Coronary artery (tissue), 2 donors: ENCODE measurements around the gene IGHMBP2.
A peak's percentile ranks its signal among the peaks of the same experiment; 100 is the strongest.

ENCODE experiments used
- DNase-seq: peaks from one replicate; pipeline ENCODE4 v3.0.0-alpha.2; 2017; ENCODE audit warnings: low spot score
- H3K27ac ChIP-seq, 2 donors: fragments of 200-600 bp; sonication (generic); one replicate each; pipeline ENCODE4 v1.5.1; 2016 to 2019
- H3K4me3 ChIP-seq: fragments of 200-600 bp; sonication (generic); 2 replicates; pipeline ENCODE4 v1.5.1; 2016; ENCODE audit warnings: mild to moderate bottlenecking, moderate library complexity
- CTCF ChIP-seq: fragments of 200-600 bp; sonication (generic); IDR thresholded peaks from one replicate; pipeline ENCODE4 v1.5.1; 2019; ENCODE audit warnings: antibody characterized with exemption

The IGHMBP2 gene

GRCh38 chr11:68947151-68947550 is 43.5 kb downstream of the IGHMBP2 start:
- no peak overlapping the region for H3K4me3 ChIP-seq
- no peak for TF ChIP-seq CTCF
- peak overlapping the region; percentile 54 to 86 for H3K27ac ChIP-seq
- DNase-seq = no peak

DNA sequence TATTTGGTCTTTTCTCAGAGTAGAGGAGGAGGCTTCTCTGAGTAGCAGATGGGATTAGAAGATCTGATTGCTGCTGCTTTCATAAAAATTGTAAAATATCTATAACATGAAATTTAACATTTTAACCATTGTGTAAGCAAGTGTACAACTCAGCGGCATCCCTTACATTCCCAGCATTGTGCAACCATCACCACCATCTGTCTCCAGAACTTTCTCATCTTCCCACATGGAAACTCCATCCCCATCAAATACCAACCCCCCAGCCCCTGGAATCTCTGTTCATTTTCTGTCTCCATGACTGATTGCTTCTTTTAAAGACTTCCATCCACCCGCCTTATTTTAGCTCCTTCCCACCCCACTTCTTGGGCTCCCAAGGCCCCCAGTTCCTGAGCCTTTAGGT is 44.8 kb downstream of the IGHMBP2 start:
- H3K4me3 ChIP-seq = no peak overlapping the region
- TF ChIP-seq CTCF = no peak
- H3K27ac ChIP-seq = no peak overlapping the region
- no peak for DNase-seq

GRCh38 chr11:68948935-68949334 is 45.2 kb downstream of the IGHMBP2 start:
- no peak overlapping the region for H3K27ac ChIP-seq
- no peak for TF ChIP-seq CTCF
- no peak for DNase-seq
- H3K4me3 ChIP-seq = no peak overlapping the region

DNA sequence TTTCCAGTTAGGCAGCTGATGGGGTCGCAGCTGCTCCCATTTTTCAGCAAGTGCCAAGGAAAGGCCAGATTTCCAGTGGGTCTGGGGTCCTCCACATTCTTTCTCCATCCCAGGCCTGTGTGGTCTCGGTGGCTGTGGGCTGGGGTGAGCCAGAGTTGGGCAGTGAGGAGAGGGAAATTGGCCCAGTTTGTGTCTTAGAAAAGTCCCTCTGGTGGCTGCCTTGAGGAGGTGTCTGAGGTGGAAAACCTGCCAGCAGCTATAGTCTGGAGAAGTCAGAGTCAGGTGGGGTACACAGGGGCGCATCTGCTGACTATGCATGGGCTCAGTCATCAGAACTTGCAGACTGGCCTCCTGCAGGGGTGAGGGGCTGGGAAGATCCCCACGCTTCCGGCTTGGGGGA is 46.6 kb downstream of the IGHMBP2 start:
- H3K4me3 ChIP-seq = no peak overlapping the region
- TF ChIP-seq CTCF = no peak
- no peak for DNase-seq
- H3K27ac ChIP-seq = peak overlapping the region in 1 of 2 donors; percentile 19

DNA sequence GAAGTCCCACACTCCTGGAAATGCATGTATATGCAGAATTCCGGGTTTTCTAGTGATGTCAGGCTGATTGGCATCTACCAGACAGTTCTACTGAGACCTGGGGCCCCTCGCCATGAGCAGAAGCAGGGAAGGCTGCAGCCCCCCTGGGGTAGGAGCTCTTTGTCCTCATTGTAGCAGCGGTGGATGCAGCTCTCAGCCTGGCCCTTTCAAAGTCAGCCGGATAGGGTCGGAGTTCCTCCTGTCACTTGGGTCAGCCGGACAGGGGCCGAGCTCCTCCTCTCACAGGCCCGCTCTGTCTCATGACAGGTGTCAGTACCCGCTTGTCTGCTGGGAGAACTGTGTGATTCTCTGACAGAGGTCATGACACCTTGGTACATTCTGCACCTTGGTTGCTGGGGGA is 47.1 kb downstream of the IGHMBP2 start:
- no peak overlapping the region for H3K4me3 ChIP-seq
- no peak for DNase-seq
- no peak for TF ChIP-seq CTCF
- H3K27ac ChIP-seq = no peak overlapping the region

DNA sequence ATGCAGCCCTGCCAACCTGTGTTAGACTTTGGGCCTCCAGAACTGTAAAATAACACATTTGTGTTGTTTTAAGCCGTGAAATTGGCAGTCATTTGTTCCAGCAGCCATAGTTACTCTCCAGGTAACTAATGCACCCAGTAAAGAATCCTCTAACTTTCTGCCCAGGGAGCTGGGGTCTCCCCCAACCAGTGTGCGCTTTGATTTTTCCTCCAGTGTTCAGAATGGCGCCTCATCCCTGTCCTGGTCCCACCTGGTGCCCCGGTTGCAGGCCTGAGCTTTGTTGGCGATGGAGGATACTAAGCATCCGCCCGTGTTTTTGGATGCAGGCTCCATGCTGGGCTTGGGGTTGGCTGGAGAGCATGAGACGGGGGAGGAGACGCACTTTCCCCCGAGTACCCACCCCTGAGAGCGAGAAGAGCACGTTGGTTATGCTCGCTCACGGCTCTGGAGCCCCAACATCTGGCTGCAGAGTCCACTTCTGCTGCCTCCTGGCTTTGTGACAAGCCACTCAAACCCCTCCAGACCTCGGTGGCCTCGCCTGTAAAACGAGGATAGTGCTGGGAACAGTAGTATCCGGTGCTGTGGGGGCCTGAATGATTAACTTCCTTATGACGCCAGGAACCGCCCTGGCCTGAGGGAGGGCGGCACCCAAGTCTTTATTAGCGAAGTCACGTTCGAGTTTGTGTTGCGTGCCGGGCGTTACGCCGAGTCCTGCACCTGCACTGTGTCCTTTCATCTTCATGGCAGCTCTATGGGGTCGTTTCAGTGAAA is 51.3 kb downstream of the IGHMBP2 start:
- no peak for DNase-seq
- Histone ChIP-seq H3K27ac (no peak overlapping the region), H3K4me3 (no peak overlapping the region)
- TF ChIP-seq CTCF = no peak

- H3K27ac ChIP-seq = no peak overlapping the region
- no peak overlapping the region for H3K4me3 ChIP-seq
- no peak for TF ChIP-seq CTCF
- no peak for DNase-seq
Measured at GRCh38 chr11:68955607-68955958, 51.9 kb downstream of the IGHMBP2 start.
